HepG2 (cell line): ENCODE data around the gene NAA15. TPM values are rescaled to one million over a fixed set of nuclear protein-coding genes. Genes with fewer than 3 reads are reported as not detected.

Source experiments
- AKNA ChIP-seq: sonication (generic); formaldehyde crosslinking; IDR thresholded peaks from 2 replicates; pipeline ENCODE4 v1.4.0; 2020; ENCODE audit warnings: missing genetic modification reagents, borderline replicate concordance
- MXD1 ChIP-seq: sonication (generic); formaldehyde crosslinking; IDR thresholded peaks from 2 replicates; pipeline ENCODE4 v1.4.0; 2020; ENCODE audit warnings: mild to moderate bottlenecking, missing genetic modification reagents
- NR2F2 ChIP-seq: IDR thresholded peaks from 2 replicates; pipeline ENCODE4 v1.6.1; 2012; ENCODE audit warnings: low read depth, inconsistent platforms, borderline replicate concordance
- PAF1 ChIP-seq: IDR thresholded peaks from 2 replicates; pipeline ENCODE4 v1.6.1; 2016; ENCODE audit warnings: missing genetic modification reagents, missing compliant biosample characterization
- SAFB2 ChIP-seq: sonication (generic); formaldehyde crosslinking; IDR thresholded peaks from 2 replicates; pipeline ENCODE4 v1.5.1; 2020; ENCODE audit warnings: missing genetic modification reagents, low read depth, mild to moderate bottlenecking, borderline replicate concordance
- SNAPC2 ChIP-seq: sonication (generic); formaldehyde crosslinking; IDR thresholded peaks from 2 replicates; pipeline ENCODE4 v1.8.1; 2022; ENCODE audit warnings: mild to moderate bottlenecking, missing genetic modification reagents
- SNAPC4 ChIP-seq: sonication (generic); formaldehyde crosslinking; IDR thresholded peaks from 2 replicates; pipeline ENCODE4 v1.4.0; 2020; ENCODE audit warnings: mild to moderate bottlenecking, missing genetic modification reagents
- STAG1 ChIP-seq: sonication (generic); formaldehyde crosslinking; IDR thresholded peaks from 2 replicates; pipeline ENCODE4 v1.4.0; 2020; ENCODE audit warnings: missing genetic modification reagents
- WIZ ChIP-seq: sonication (generic); formaldehyde crosslinking; IDR thresholded peaks from 2 replicates; pipeline ENCODE4 v1.5.1; 2020; ENCODE audit warnings: mild to moderate bottlenecking, missing genetic modification reagents
- ZNF10 ChIP-seq: sonication (generic); formaldehyde crosslinking; IDR thresholded peaks from 2 replicates; pipeline ENCODE4 v1.4.0; 2020; ENCODE audit warnings: mild to moderate bottlenecking, low read depth, missing genetic modification reagents, borderline replicate concordance
- ZNF253 ChIP-seq: sonication (generic); formaldehyde crosslinking; IDR thresholded peaks from 2 replicates; pipeline ENCODE4 v1.8.0; 2022; ENCODE audit warnings: mild to moderate bottlenecking, missing genetic modification reagents, borderline replicate concordance
- ZNF296 ChIP-seq: sonication (generic); formaldehyde crosslinking; conservative IDR thresholded peaks from 2 replicates; pipeline ENCODE4 v1.5.0; 2020; ENCODE audit warnings: mild to moderate bottlenecking, missing genetic modification reagents
- ZNF329 ChIP-seq: sonication (generic); formaldehyde crosslinking; IDR thresholded peaks from 2 replicates; pipeline ENCODE4 v1.9.0; 2021; ENCODE audit warnings: low read depth, mild to moderate bottlenecking, missing genetic modification reagents
- ZNF333 ChIP-seq: sonication (generic); formaldehyde crosslinking; IDR thresholded peaks from 2 replicates; pipeline ENCODE4 v1.4.0; 2020; ENCODE audit warnings: mild to moderate bottlenecking, missing genetic modification reagents, borderline replicate concordance
- ZNF563 ChIP-seq: sonication (generic); formaldehyde crosslinking; IDR thresholded peaks from 2 replicates; pipeline ENCODE4 v1.8.0; 2022; ENCODE audit warnings: mild to moderate bottlenecking, moderate library complexity, missing genetic modification reagents
- ZNF607 ChIP-seq: sonication (generic); formaldehyde crosslinking; IDR thresholded peaks from 2 replicates; pipeline ENCODE4 v1.5.1; 2020; ENCODE audit warnings: missing genetic modification reagents, mild to moderate bottlenecking, borderline replicate concordance
- ZNF792 ChIP-seq: IDR thresholded peaks from 2 replicates; pipeline ENCODE4 v1.6.1; 2016
- ZZZ3 ChIP-seq: sonication (generic); formaldehyde crosslinking; IDR thresholded peaks from 2 replicates; pipeline ENCODE4 v1.4.0; 2020; ENCODE audit warnings: missing genetic modification reagents, mild to moderate bottlenecking, borderline replicate concordance
- polyA plus RNA-seq, 8 experiments: library from polyadenylated mRNA; depleted of rRNA in 3 of 8; stranded (reverse) in 7 of 8; unstranded in 1 of 8; fragments of >200 nt; fragmentation: Illumina TruSeq in 4 of 8; extraction: Trizol in 4 of 8; gene quantifications; 2 replicates each; pipeline versions ENCODE4 v1.2.1 to v1.2.3, GENCODE V29; 2011 to 2016; ENCODE audit warnings: low read depth in 4 of 8, missing spikeins in 1 of 8, mixed read lengths in 1 of 8; ENCODE audit not compliant: insufficient read depth in 1 of 8
- total RNA-seq, 5 experiments: library from RNA; depleted of rRNA; stranded (reverse); fragments of >200 nt; fragmentation: Illumina TruSeq; extraction: Trizol; gene quantifications; 2 replicates each; pipeline ENCODE4 v1.2.3, GENCODE V29; 2016; ENCODE audit warnings: low read depth in 1 of 5

NAA15 gene
- total and polyA plus RNA-seq, 2 of the 13 experiments (the other 11 are each of a cell fraction or from before 2014, with no cell fraction given): 6.2 to 50.2 TPM

GRCh38 chr4:139295206-139295941, 5.9 kb upstream of the NAA15 start (continued):
- peak; percentile 90 for TF ChIP-seq SNAPC4 (CRISPR knock-in tag)
- no peak for TF ChIP-seq WIZ
- 0 out of 2 replicates have a peak, but pooled peaks have one; percentile 31 for TF ChIP-seq ZNF296 (CRISPR knock-in tag)
- TF ChIP-seq ZNF563 (CRISPR knock-in tag): peak; percentile 82
- TF ChIP-seq ZNF10: no peak
- TF ChIP-seq STAG1: peak; percentile 76
- TF ChIP-seq PAF1 (CRISPR knock-in tag): no peak
- TF ChIP-seq ZNF607: 0 out of 2 replicates have a peak, but pooled peaks have one; percentile 61
- no peak for TF ChIP-seq ZNF329 (CRISPR knock-in tag)
- TF ChIP-seq ZZZ3 (CRISPR knock-in tag): no peak
- no peak for TF ChIP-seq AKNA (CRISPR knock-in tag)
- TF ChIP-seq ZNF792 (CRISPR knock-in tag): peak; percentile 86
- TF ChIP-seq ZNF333: peak; percentile 77; the same call in 1 of the 2 replicates
- peak; percentile 90 for TF ChIP-seq MXD1 (CRISPR knock-in tag)
- 0 out of 2 replicates have a peak, but pooled peaks have one; percentile 47 for TF ChIP-seq SNAPC2 (CRISPR knock-in tag)
- no peak; the same call in 1 of the 2 replicates for TF ChIP-seq NR2F2
- no peak for TF ChIP-seq SAFB2 (CRISPR knock-in tag)
- TF ChIP-seq ZNF253 (CRISPR knock-in tag): no peak
